GM12878 (cell line): ENCODE data around the gene RGCC. TPM values are rescaled to one million over a fixed set of nuclear protein-coding genes. Genes with fewer than 3 reads are reported as not detected.

Source experiments
- ATAC-seq: fragments of 200-7000 bp; cut with Tn5 transposase; 3 replicates; pipeline ENCODE4 v1.9.1; 2020; ENCODE audit warnings: mild to moderate bottlenecking, moderate library complexity
- BruUV-seq: library from RNA; stranded (reverse); fragments of 400-500 nt; replicated peaks from 2 replicates; lab custom pipeline; 2021; lab: Mats Ljungman, UMichigan
- CTCF ChIA-PET: fragments of 300-600 bp; sonication (Branson Sonifier 250); formaldehyde crosslinking; extraction: SDS; loops from one replicate; lab custom pipeline; 2021; ENCODE audit warnings: inconsistent platforms; lab: Yijun Ruan, JAX
- POLR2A ChIA-PET: fragments of 350-600 bp; formaldehyde crosslinking; extraction: SDS; loops from one replicate; lab custom pipeline; 2021; ENCODE audit warnings: inconsistent platforms; lab: Charles Lee
- RAD21 ChIA-PET: fragments of 300-600 bp; sonication (Branson Sonifier 250); formaldehyde crosslinking; loops from one replicate; lab custom pipeline; 2023; ENCODE audit warnings: antibody characterized with exemption; ENCODE audit not compliant: unreplicated experiment; lab: Charles Lee
- SMC1A ChIA-PET: fragments of 300-600 bp; sonication (Branson Sonifier 250); formaldehyde crosslinking; loops from one replicate; lab custom pipeline; 2023; ENCODE audit not compliant: unreplicated experiment, uncharacterized antibody; lab: Charles Lee
- DNase-seq: peaks from one replicate; pipeline ENCODE4 v3.0.0-alpha.2; 2011; ENCODE audit warnings: low read depth, low spot score
- FAIRE-seq: peaks from 3 replicates; lab custom pipeline; 2011; peaks lifted over from hg19 to GRCh38; lab: Jason Lieb, UNC
- H2AFZ ChIP-seq: 2 replicates; pipeline ENCODE4 v1.6.0; 2011; ENCODE audit warnings: low read depth, low read length, control low read depth; ENCODE audit not compliant: control insufficient read depth
- H3K27ac ChIP-seq: 2 replicates; pipeline ENCODE4 v1.5.1; 2011; ENCODE audit warnings: control low read depth; ENCODE audit not compliant: control insufficient read depth, insufficient read depth
- H3K27me3 ChIP-seq, 2 experiments: replicated peaks in 1 of 2; 2 replicates each; pipeline versions ENCODE4 v1.6.0 to v1.6.1; 2011; ENCODE audit warnings: low read length in 1 of 2; ENCODE audit not compliant: control insufficient read depth in 2 of 2, insufficient read depth in 2 of 2
- H3K36me3 ChIP-seq, 2 experiments: 2 replicates each; pipeline ENCODE4 v1.5.1; 2011; ENCODE audit warnings: low read length in 1 of 2; ENCODE audit not compliant: control insufficient read depth in 2 of 2, insufficient read depth in 2 of 2
- H3K4me1 ChIP-seq: 2 replicates; pipeline ENCODE4 v1.6.1; 2011; ENCODE audit warnings: mild to moderate bottlenecking, low read length, moderate library complexity, mixed read lengths; ENCODE audit not compliant: control insufficient read depth, insufficient read depth
- H3K4me2 ChIP-seq: 2 replicates; pipeline ENCODE4 v1.6.0; 2011; ENCODE audit warnings: control low read depth; ENCODE audit not compliant: control insufficient read depth, insufficient read depth
- H3K4me3 ChIP-seq: fragments of 200-600 bp; sonication (generic); 2 replicates; pipeline ENCODE4 v1.5.1; 2016
- H3K79me2 ChIP-seq: 2 replicates; pipeline ENCODE4 v1.6.0; 2011; ENCODE audit warnings: low read length; ENCODE audit not compliant: control insufficient read depth, insufficient read depth
- H3K9ac ChIP-seq: 2 replicates; pipeline ENCODE4 v1.8.0; 2011; ENCODE audit warnings: low read length, control low read depth, mixed read lengths; ENCODE audit not compliant: control insufficient read depth, insufficient read depth
- H3K9me3 ChIP-seq: replicated peaks from 3 replicates; pipeline ENCODE4 v1.5.1; 2011; ENCODE audit warnings: mild to moderate bottlenecking, low read length; ENCODE audit not compliant: control insufficient read depth, insufficient read depth
- H4K20me1 ChIP-seq: 2 replicates; pipeline ENCODE4 v1.6.0; 2011; ENCODE audit not compliant: control insufficient read depth, insufficient read depth
- BACH1 ChIP-seq: fragments of 450-650 bp; IDR thresholded peaks from 2 replicates; pipeline ENCODE4 v1.6.1; 2017; ENCODE audit warnings: mild to moderate bottlenecking, borderline replicate concordance
- JUNB ChIP-seq: IDR thresholded peaks from 2 replicates; pipeline ENCODE4 v1.6.1; 2016; ENCODE audit warnings: antibody characterized with exemption, mild to moderate bottlenecking
- KLF5 ChIP-seq: fragments of 450-650 bp; IDR thresholded peaks from 2 replicates; pipeline ENCODE4 v1.6.1; 2014; ENCODE audit warnings: mild to moderate bottlenecking; ENCODE audit not compliant: partially characterized antibody
- NFIC ChIP-seq: IDR thresholded peaks from 2 replicates; pipeline ENCODE4 v1.6.1; 2012; ENCODE audit warnings: low read depth, mild to moderate bottlenecking, inconsistent platforms, low read length, moderate library complexity
- POLR2AphosphoS2 ChIP-seq: IDR thresholded peaks from 2 replicates; pipeline ENCODE4 v1.6.1; 2011; ENCODE audit warnings: low read depth, mild to moderate bottlenecking, low read length, improper control_type of control experiment, moderate library complexity
- POLR2AphosphoS5 ChIP-seq: IDR thresholded peaks from 2 replicates; pipeline ENCODE4 v1.6.1; 2011; ENCODE audit warnings: mild to moderate bottlenecking, low read length, inconsistent platforms
- RELA ChIP-seq: fragments of 450-650 bp; IDR thresholded peaks from 2 replicates; pipeline ENCODE4 v1.8.0; 2014; ENCODE audit warnings: borderline replicate concordance; ENCODE audit not compliant: partially characterized antibody
- SMARCA5 ChIP-seq: fragments of 450-650 bp; IDR thresholded peaks from 2 replicates; pipeline ENCODE4 v1.6.1; 2017; ENCODE audit warnings: mild to moderate bottlenecking
- SMC3 ChIP-seq: IDR thresholded peaks from 2 replicates; pipeline ENCODE4 v1.6.1; 2011; ENCODE audit warnings: low read length, improper control_type of control experiment, borderline replicate concordance
- TCF3 ChIP-seq: IDR thresholded peaks from 2 replicates; pipeline ENCODE4 v1.6.1; 2012; ENCODE audit warnings: low read depth, mild to moderate bottlenecking, low read length, borderline replicate concordance; ENCODE audit not compliant: insufficient read depth
- YBX1 ChIP-seq: fragments of 450-650 bp; IDR thresholded peaks from 2 replicates; pipeline ENCODE4 v1.6.1; 2016; ENCODE audit warnings: antibody characterized with exemption
- WGBS: methylation state at CpG from one replicate; pipeline ENCODE4 v1.1.6; 2016; ENCODE audit warnings: low lambda C conversion rate; ENCODE audit not compliant: insufficient replicate concordance, insufficient coverage; ENCODE audit errors: missing lambda C conversion rate; 5-methylcytosine and 5-hydroxymethylcytosine counted together
- in situ Hi-C: fragments of 300-500 bp; cut with MboI; formaldehyde crosslinking; loops from 9 replicates; pipeline ENCODE4 v1.14.3; 2018; ENCODE audit warnings: mixed read lengths
- intact Hi-C: fragments of 100-400 bp; cut with micrococcal nuclease; formaldehyde crosslinking; loops from one replicate; pipeline ENCODE4 v1.14.2; 2022; ENCODE audit not compliant: unreplicated experiment
- polyA plus RNA-seq, 11 experiments: library from polyadenylated mRNA; depleted of rRNA in 4 of 11; unstranded in 6 of 11; stranded (reverse) in 5 of 11; fragments of >200 nt; fragmentation: Nextera tagmentation in 4 of 11; fragmentation: Illumina TruSeq in 1 of 11; extraction: Ambion mirVana in 4 of 11; extraction: Trizol in 1 of 11; gene quantifications; 1 replicate in 1 of 11; 2 replicates in 10 of 11; pipeline versions ENCODE4 v1.2.1 to v1.2.3, GENCODE V29; 2011 to 2016; ENCODE audit warnings: inconsistent platforms in 2 of 11, missing spikeins in 2 of 11, low read depth in 1 of 11
- total RNA-seq, 4 experiments: library from RNA; depleted of rRNA in 3 of 4; stranded (reverse); fragments of >200 nt in 3 of 4; fragmentation: Illumina TruSeq in 1 of 4; extraction: Trizol in 1 of 4; gene quantifications; 2 replicates each; pipeline versions ENCODE4 v1.2.1 to v1.2.3, GENCODE V29; 2013 to 2021

Gene RGCC
- total and polyA plus RNA-seq, 10 of the 15 experiments (the other 5 are each of a cell fraction or from before 2014, with no cell fraction given): 0.41 to 19.4 (median 9.9) TPM

DNA sequence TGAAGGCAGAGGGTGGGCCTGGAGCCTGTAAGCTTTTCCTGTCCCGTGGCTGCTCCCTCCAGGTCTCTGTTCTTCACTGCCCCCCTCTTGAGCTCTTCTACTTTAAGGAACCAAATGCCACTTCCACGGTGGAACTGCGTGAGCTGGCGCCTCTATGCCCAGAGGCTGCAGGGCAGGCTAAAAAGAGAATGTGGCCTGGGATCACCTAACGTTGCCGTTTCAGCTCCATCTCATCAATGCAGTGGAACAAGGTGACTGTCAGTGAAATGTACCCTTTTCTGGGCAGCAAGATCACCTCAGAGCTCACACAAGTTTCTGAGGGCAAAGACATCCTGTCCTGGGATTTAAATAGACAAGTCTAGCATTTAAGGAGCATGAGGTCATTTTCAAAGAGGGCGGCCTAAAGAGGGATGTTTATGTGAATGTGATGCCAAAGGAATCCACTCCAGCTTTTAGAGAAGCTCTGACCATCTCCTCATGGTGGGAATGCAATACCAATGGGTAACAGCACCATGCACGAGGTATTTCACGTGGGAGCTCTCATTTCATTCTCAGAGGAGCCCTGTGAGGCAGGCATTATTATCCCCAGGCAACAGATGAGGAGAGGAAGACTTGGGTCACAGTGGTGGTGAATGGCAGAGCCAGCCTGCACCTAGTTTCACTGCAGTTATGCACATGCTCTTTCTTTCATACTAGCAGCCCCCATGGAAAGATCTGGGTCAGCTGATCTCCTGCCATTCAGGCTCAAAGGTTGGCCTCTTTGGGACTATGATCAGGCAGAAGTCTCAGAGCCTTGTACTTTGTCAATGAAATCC is 39.3 kb downstream of the RGCC start:
- TF ChIP-seq SMARCA5 (no peak), BACH1 (no peak), POLR2AphosphoS5 (no peak), RELA (no peak), SMC3 (no peak), KLF5 (no peak), NFIC (no peak), TCF3 (no peak), YBX1 (no peak), POLR2AphosphoS2 (no peak), JUNB (no peak)
- Histone ChIP-seq H3K79me2 (no peaks in the 10 kb centered on the region), H3K27ac (no peak overlapping the region), H3K36me3 (no peaks in the 10 kb centered on the region), H2AFZ (no peak overlapping the region), H3K9ac (no peak overlapping the region), H3K4me1 (peaks cover 55% of the 10 kb centered on the region), H3K27me3 (no peaks in the 10 kb centered on the region), H3K4me3 (no peak overlapping the region), H3K9me3 (no peaks in the 10 kb centered on the region), H4K20me1 (no peaks in the 10 kb centered on the region), H3K4me2 (no peak overlapping the region)
- ATAC-seq (no peak), FAIRE-seq (no peak), DNase-seq (no peak)
- RAD21 ChIA-PET: interaction anchor here (1.9 kb wide), 1 partner anchor 32 kb away, joined by 5 read pairs; no protein-coding TSS in a partner anchor
- SMC1A ChIA-PET: interaction anchor here (0.8 to 1.3 kb wide), 5 partner anchors 8 to 87 kb away, joined by 3 read pairs; no protein-coding TSS in a partner anchor
- CTCF ChIA-PET: interaction anchor here (2.2 kb wide), 1 partner anchor 38 kb away, joined by 7 read pairs; no protein-coding TSS in a partner anchor
- in situ Hi-C loops: no loop called here
- 61% methylated on average over 9 of the region's 9 CpGs for WGBS
- no TSS peak for BruUV-seq
- intact Hi-C loops: no loop called here
- POLR2A ChIA-PET: interaction anchor here (0.8 kb wide), 1 partner anchor 9 kb away, joined by 3 read pairs; no protein-coding TSS in a partner anchor
